H1 (cell line): ENCODE results near the gene CARD11. TPM values are rescaled to one million over a fixed set of nuclear protein-coding genes. Genes with fewer than 3 reads are reported as not detected.

Experiments used
- CTCF ChIA-PET: fragments of 300-600 bp; sonication (Branson Sonifier 250); formaldehyde crosslinking; loops from one replicate; lab custom pipeline; 2021; ENCODE audit not compliant: partially characterized antibody; lab: Charles Lee
- POLR2A ChIA-PET: fragments of 300-600 bp; sonication (Branson Sonifier 250); formaldehyde crosslinking; loops from one replicate; lab custom pipeline; 2021; ENCODE audit warnings: inconsistent platforms; ENCODE audit not compliant: partially characterized antibody; lab: Charles Lee
- DNase-seq, 2 experiments: peaks; one replicate each; pipeline versions ENCODE4 v3.0.0 to v3.0.0-alpha.2; 2010 to 2022; ENCODE audit warnings: low spot score in 2 of 2, low read depth in 1 of 2, mixed read lengths in 1 of 2
- FAIRE-seq: peaks from 2 replicates; lab custom pipeline; 2011; peaks lifted over from hg19 to GRCh38; lab: Jason Lieb, UNC
- H2AFZ ChIP-seq: 2 replicates; pipeline ENCODE4 v1.8.1; 2012; ENCODE audit warnings: low read length, inconsistent platforms
- H2AK5ac ChIP-seq: 2 replicates; pipeline ENCODE4 v1.6.1; 2013; ENCODE audit warnings: low read depth, low read length
- H2BK120ac ChIP-seq: replicated peaks from 2 replicates; pipeline ENCODE3; 2013; ENCODE audit warnings: low read depth, low read length, inconsistent platforms
- H2BK12ac ChIP-seq: 2 replicates; pipeline ENCODE4 v1.6.1; 2013; ENCODE audit warnings: low read depth, low read length
- H2BK15ac ChIP-seq: 2 replicates; pipeline ENCODE4 v1.6.1; 2013; ENCODE audit warnings: low read length
- H2BK20ac ChIP-seq: 2 replicates; pipeline ENCODE4 v1.6.1; 2013; ENCODE audit warnings: low read length
- H2BK5ac ChIP-seq: 2 replicates; pipeline ENCODE4 v1.6.1; 2013; ENCODE audit warnings: low read depth, low read length
- H3K14ac ChIP-seq: 2 replicates; pipeline ENCODE4 v1.6.1; 2013; ENCODE audit warnings: inconsistent platforms; ENCODE audit not compliant: insufficient read length
- H3K18ac ChIP-seq: 2 replicates; pipeline ENCODE4 v1.6.1; 2013; ENCODE audit warnings: low read length; ENCODE audit errors: extremely low read depth
- H3K23ac ChIP-seq: 2 replicates; pipeline ENCODE4 v1.6.1; 2013; ENCODE audit warnings: inconsistent platforms; ENCODE audit not compliant: insufficient read length
- H3K23me2 ChIP-seq: 2 replicates; pipeline ENCODE4 v1.6.1; 2013; ENCODE audit warnings: low read depth, low read length
- H3K27ac ChIP-seq: 2 replicates; pipeline ENCODE4 v1.6.1; 2011; ENCODE audit warnings: low read depth, low read length, inconsistent platforms
- H3K27me3 ChIP-seq, 4 experiments: replicated peaks in 1 of 4; 1 replicate in 1 of 4; 2 replicates in 3 of 4; pipeline versions ENCODE4 v1.6.1 to v1.8.1; 2011 to 2013; ENCODE audit warnings: low read length in 3 of 4, mild to moderate bottlenecking in 3 of 4, inconsistent platforms in 2 of 4, mixed read lengths in 2 of 4, moderate library complexity in 1 of 4; ENCODE audit not compliant: control insufficient read depth in 3 of 4, insufficient read depth in 3 of 4; ENCODE audit errors: extremely low read depth in 1 of 4
- H3K36me3 ChIP-seq, 4 experiments: 2 replicates each; pipeline versions ENCODE4 v1.6.1 to v1.8.1; 2011 to 2013; ENCODE audit warnings: mild to moderate bottlenecking in 4 of 4, low read length in 3 of 4, moderate library complexity in 2 of 4, control low read depth in 1 of 4, inconsistent platforms in 1 of 4; ENCODE audit not compliant: insufficient read depth in 4 of 4, control insufficient read depth in 2 of 4
- H3K4ac ChIP-seq: replicated peaks from 2 replicates; pipeline ENCODE3; 2013; ENCODE audit warnings: low read length, low read depth, mixed read lengths, inconsistent platforms; ENCODE audit not compliant: insufficient read length
- H3K4me1 ChIP-seq, 4 experiments: replicated peaks in 1 of 4; 1 replicate in 1 of 4; 2 replicates in 3 of 4; pipeline versions ENCODE4 v1.6.1 to v1.8.1; 2011 to 2013; ENCODE audit warnings: low read length in 3 of 4, inconsistent platforms in 2 of 4, mixed read lengths in 1 of 4; ENCODE audit not compliant: insufficient read depth in 4 of 4, control insufficient read depth in 3 of 4
- H3K4me2 ChIP-seq, 2 experiments: 2 replicates each; pipeline versions ENCODE4 v1.6.1 to v1.8.1; 2011 to 2013; ENCODE audit warnings: low read depth in 2 of 2, low read length in 2 of 2, control low read depth in 1 of 2, inconsistent platforms in 1 of 2, mild to moderate bottlenecking in 1 of 2; ENCODE audit not compliant: insufficient read depth in 1 of 2
- H3K4me3 ChIP-seq, 4 experiments: fragments of 200-600, 300-600 bp in 1 of 4; sonication (generic), shearing (Covaris generic), sonication (Bioruptor Twin) in 1 of 4; 2 replicates each; pipeline versions ENCODE4 v1.5.1 to v1.8.1; 2011 to 2016; ENCODE audit warnings: low read length in 4 of 4, low read depth in 3 of 4, control low read depth in 2 of 4, inconsistent platforms in 2 of 4, mild to moderate bottlenecking in 2 of 4, mixed read lengths in 1 of 4, moderate library complexity in 1 of 4; ENCODE audit not compliant: insufficient read depth in 2 of 4; ENCODE audit errors: extremely low read depth in 1 of 4
- H3K56ac ChIP-seq: replicated peaks from 2 replicates; pipeline ENCODE3; 2013; ENCODE audit warnings: low read depth, mild to moderate bottlenecking, mixed read lengths, low read length, inconsistent platforms; ENCODE audit not compliant: insufficient read length
- H3K79me1 ChIP-seq: 2 replicates; pipeline ENCODE4 v1.6.1; 2013; ENCODE audit warnings: low read depth, low read length, control low read depth
- H3K79me2 ChIP-seq, 2 experiments: 2 replicates each; pipeline versions ENCODE4 v1.6.1 to v1.8.1; 2012 to 2013; ENCODE audit warnings: low read length in 2 of 2, mild to moderate bottlenecking in 2 of 2, inconsistent platforms in 1 of 2; ENCODE audit not compliant: insufficient read depth in 2 of 2, control insufficient read depth in 1 of 2
- H3K9ac ChIP-seq, 4 experiments: replicated peaks in 1 of 4; 1 replicate in 1 of 4; 2 replicates in 3 of 4; pipeline versions ENCODE4 v1.6.1 to v1.8.1; 2011 to 2013; ENCODE audit warnings: low read depth in 3 of 4, low read length in 3 of 4, control low read depth in 2 of 4, mild to moderate bottlenecking in 2 of 4, moderate library complexity in 2 of 4, inconsistent platforms in 1 of 4; ENCODE audit errors: extremely low read depth in 1 of 4
- H3K9me3 ChIP-seq, 2 experiments: 2 replicates each; pipeline versions ENCODE4 v1.6.1 to v1.8.1; 2012 to 2013; ENCODE audit warnings: mild to moderate bottlenecking in 2 of 2, moderate library complexity in 2 of 2, control low read depth in 1 of 2, inconsistent platforms in 1 of 2, low read depth in 1 of 2, low read length in 1 of 2, mixed read lengths in 1 of 2; ENCODE audit not compliant: insufficient read depth in 2 of 2
- H4K20me1 ChIP-seq, 2 experiments: replicated peaks in 1 of 2; 2 replicates each; pipeline versions ENCODE3 to v1.8.1; 2011 to 2013; ENCODE audit warnings: inconsistent platforms in 2 of 2, low read length in 2 of 2, mild to moderate bottlenecking in 1 of 2; ENCODE audit not compliant: insufficient read depth in 2 of 2, control insufficient read depth in 1 of 2
- H4K5ac ChIP-seq: 2 replicates; pipeline ENCODE4 v1.6.1; 2013; ENCODE audit warnings: low read length, low read depth, mixed read lengths, inconsistent platforms; ENCODE audit not compliant: insufficient read length
- H4K8ac ChIP-seq: 2 replicates; pipeline ENCODE4 v1.8.0; 2013; ENCODE audit warnings: mild to moderate bottlenecking, moderate library complexity, low read length, inconsistent platforms; ENCODE audit not compliant: insufficient read depth; ENCODE audit errors: extremely low read depth
- H4K91ac ChIP-seq: replicated peaks from 2 replicates; pipeline ENCODE3; 2013; ENCODE audit warnings: low read length, mixed read lengths, inconsistent platforms; ENCODE audit not compliant: insufficient read length
- ASH2L ChIP-seq: fragments of 200-600, 300-600 bp; sonication (generic); IDR thresholded peaks from one replicate; pipeline ENCODE4 v1.7.1; 2017; ENCODE audit warnings: low read length
- BACH1 ChIP-seq: IDR thresholded peaks from 2 replicates; pipeline ENCODE4 v1.6.1; 2012; ENCODE audit warnings: low read length, improper control_type of control experiment
- GTF2F1 ChIP-seq: IDR thresholded peaks from 2 replicates; pipeline ENCODE4 v1.6.1; 2012; ENCODE audit warnings: low read depth, low read length, improper control_type of control experiment, borderline replicate concordance
- HDAC2 ChIP-seq, 2 experiments: fragments of 300-600 bp in 1 of 2; sonication (generic) in 1 of 2; IDR thresholded peaks; 2 replicates each; pipeline ENCODE4 v1.6.1; 2011 to 2012; ENCODE audit warnings: low read depth in 2 of 2, low read length in 2 of 2, mild to moderate bottlenecking in 2 of 2, moderate library complexity in 2 of 2, borderline replicate concordance in 1 of 2, inconsistent platforms in 1 of 2
- NANOG ChIP-seq: IDR thresholded peaks from 2 replicates; pipeline ENCODE4 v1.6.1; 2011; ENCODE audit warnings: low read length, low read depth, mild to moderate bottlenecking, inconsistent platforms; ENCODE audit not compliant: insufficient read depth, poor library complexity, severe bottlenecking
- SIN3A ChIP-seq, 2 experiments: IDR thresholded peaks in 1 of 2; conservative IDR thresholded peaks in 1 of 2; 2 replicates each; pipeline ENCODE4 v1.6.1; 2011 to 2012; ENCODE audit warnings: low read length in 2 of 2, improper control_type of control experiment in 1 of 2, low read depth in 1 of 2, mild to moderate bottlenecking in 1 of 2
- SP1 ChIP-seq: IDR thresholded peaks from 2 replicates; pipeline ENCODE4 v1.6.1; 2011; ENCODE audit warnings: low read depth, low read length
- SRF ChIP-seq: IDR thresholded peaks from 2 replicates; pipeline ENCODE4 v1.6.1; 2011; ENCODE audit warnings: mild to moderate bottlenecking, low read depth, low read length, moderate library complexity
- TEAD4 ChIP-seq: IDR thresholded peaks from 2 replicates; pipeline ENCODE4 v1.6.1; 2012; ENCODE audit warnings: low read depth, low read length, inconsistent platforms, mixed read lengths
- ZNF274 ChIP-seq: IDR thresholded peaks from 2 replicates; pipeline ENCODE4 v1.7.0; 2012; ENCODE audit warnings: low read length, borderline replicate concordance; ENCODE audit errors: extremely low read depth
- WGBS, 2 experiments: shearing (Covaris generic) in 1 of 2; methylation state at CpG; one replicate each; pipeline versions ENCODE4 v1.1.6 to v1.1.7; 2013 to 2015; ENCODE audit warnings: low lambda C conversion rate in 2 of 2, mixed read lengths in 2 of 2, inconsistent platforms in 1 of 2, low coverage in 1 of 2, missing lambda C conversion rate in 1 of 2; ENCODE audit not compliant: insufficient replicate concordance in 2 of 2, insufficient coverage in 1 of 2, insufficient read length in 1 of 2; ENCODE audit errors: extremely low coverage in 1 of 2, missing lambda C conversion rate in 1 of 2; 5-methylcytosine and 5-hydroxymethylcytosine counted together
- polyA plus RNA-seq, 7 experiments: library from polyadenylated mRNA; depleted of rRNA in 3 of 7; stranded (reverse) in 5 of 7; unstranded in 2 of 7; fragments of >200 nt in 5 of 7; fragments of 200-250 nt in 2 of 7; gene quantifications; 1 replicate in 5 of 7; 2 replicates in 1 of 7; 4 replicates in 1 of 7; pipeline versions ENCODE4 v1.2.1 to v1.2.3, GENCODE V29; 2011 to 2013; ENCODE audit warnings: missing spikeins in 2 of 7, mixed read lengths in 2 of 7
- total RNA-seq: library from RNA; stranded (reverse); fragmentation: NEBNext Ultra II Directional; extraction: Animal tissue kit (Norgen Biotek cat#: 25700); gene quantifications from 2 replicates; pipeline ENCODE4 v1.2.1, GENCODE V29; 2021
- TF ChIP-seq, protein P1 (sequence below), 3 experiments: IDR thresholded peaks; 1 replicate in 2 of 3; 2 replicates in 1 of 3; pipeline versions ENCODE4 v1.5.1 to v1.6.1; 2011; ENCODE audit warnings: low read length in 3 of 3, mild to moderate bottlenecking in 3 of 3, inconsistent platforms in 2 of 3, low read depth in 1 of 3, moderate library complexity in 1 of 3; ENCODE audit not compliant: insufficient read depth in 1 of 3; ENCODE audit errors: control extremely low read depth in 1 of 3

CARD11 gene
- total and polyA plus RNA-seq, 2 of the 8 experiments (the other 6 are each of a cell fraction or from before 2014, with no cell fraction given), result 12.6 to 29.8 TPM

GRCh38 chr7:2858621-2859020 lies 185.0 kb downstream of the CARD11 start:
- ChIA-PET CTCF (interaction anchor here (0.6 to 1.0 kb wide), 2 partner anchors 145 to 206 kb away, joined by 3 to 5 read pairs; no protein-coding TSS in a partner anchor), POLR2A (interaction anchor here (1.3 kb wide), 1 partner anchor 17 kb away, joined by 3 read pairs; no protein-coding TSS in a partner anchor)
- no peaks in the 10 kb centered on the region for H4K20me1 ChIP-seq
- FAIRE-seq (no peak), DNase-seq (no peak)
- H3K23me2 ChIP-seq, result no peaks in the 10 kb centered on the region
- H3K9me3 ChIP-seq, result no peaks in the 10 kb centered on the region
- H3K27me3 ChIP-seq, result no peaks in the 10 kb centered on the region; a peak in 2 of 7 replicates
- 96% methylated on average over 5 of the region's 5 CpGs; no CpG with 5 or more reads in 1 of the 2 experiments for WGBS, 2 experiments
- H3K4me2 ChIP-seq, result no peak overlapping the region
- no peaks in the 10 kb centered on the region for H3K36me3 ChIP-seq
- no peak overlapping the region for H2BK15ac ChIP-seq
- no peak overlapping the region for H3K9ac ChIP-seq
- no peak overlapping the region for H3K4me3 ChIP-seq
- H3K14ac ChIP-seq, result no peak overlapping the region
- no peaks in the 10 kb centered on the region for H3K79me2 ChIP-seq
- no peak overlapping the region for H2AK5ac ChIP-seq
- no peak overlapping the region for H3K56ac ChIP-seq
- H3K18ac ChIP-seq, result no peak overlapping the region
- no peak overlapping the region for H2AFZ ChIP-seq
- no peak overlapping the region for H3K4ac ChIP-seq
- no peak overlapping the region for H3K27ac ChIP-seq
- no peak overlapping the region for H2BK120ac ChIP-seq
- no peak overlapping the region for H3K23ac ChIP-seq
- H2BK20ac ChIP-seq, result no peak overlapping the region
- no peaks in the 10 kb centered on the region for H3K79me1 ChIP-seq
- H2BK12ac ChIP-seq, result no peak overlapping the region
- no peak overlapping the region for H2BK5ac ChIP-seq
- H3K4me1 ChIP-seq, result peaks cover 0 to 2% (median 1%) of the 10 kb centered on the region in 4 experiments; a peak in 5 of 7 replicates
- no peak overlapping the region for H4K8ac ChIP-seq
- no peak overlapping the region for H4K5ac ChIP-seq
- H4K91ac ChIP-seq, result no peak overlapping the region
- no peak for TF ChIP-seq ASH2L
- no peak for TF ChIP-seq HDAC2 (IDR thresholded peaks at IDR 0.05; ENCODE audit: borderline replicate concordance in 1 of 2, low read depth in 2 of 2, low read length in 2 of 2)
- no peak for TF ChIP-seq BACH1
- TF ChIP-seq SRF, result no peak
- no peak for TF ChIP-seq NANOG
- TF ChIP-seq GTF2F1, result no peak
- TF ChIP-seq SIN3A (conservative IDR thresholded peaks at IDR 0.05 in 1 of 2, IDR thresholded peaks at IDR 0.05 in 1 of 2; ENCODE audit: low read depth in 1 of 2, low read length in 2 of 2), result no peak
- TF ChIP-seq SP1, result no peak
- TF ChIP-seq, protein P1, sequence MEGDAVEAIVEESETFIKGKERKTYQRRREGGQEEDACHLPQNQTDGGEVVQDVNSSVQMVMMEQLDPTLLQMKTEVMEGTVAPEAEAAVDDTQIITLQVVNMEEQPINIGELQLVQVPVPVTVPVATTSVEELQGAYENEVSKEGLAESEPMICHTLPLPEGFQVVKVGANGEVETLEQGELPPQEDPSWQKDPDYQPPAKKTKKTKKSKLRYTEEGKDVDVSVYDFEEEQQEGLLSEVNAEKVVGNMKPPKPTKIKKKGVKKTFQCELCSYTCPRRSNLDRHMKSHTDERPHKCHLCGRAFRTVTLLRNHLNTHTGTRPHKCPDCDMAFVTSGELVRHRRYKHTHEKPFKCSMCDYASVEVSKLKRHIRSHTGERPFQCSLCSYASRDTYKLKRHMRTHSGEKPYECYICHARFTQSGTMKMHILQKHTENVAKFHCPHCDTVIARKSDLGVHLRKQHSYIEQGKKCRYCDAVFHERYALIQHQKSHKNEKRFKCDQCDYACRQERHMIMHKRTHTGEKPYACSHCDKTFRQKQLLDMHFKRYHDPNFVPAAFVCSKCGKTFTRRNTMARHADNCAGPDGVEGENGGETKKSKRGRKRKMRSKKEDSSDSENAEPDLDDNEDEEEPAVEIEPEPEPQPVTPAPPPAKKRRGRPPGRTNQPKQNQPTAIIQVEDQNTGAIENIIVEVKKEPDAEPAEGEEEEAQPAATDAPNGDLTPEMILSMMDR (IDR thresholded peaks at IDR 0.05; ENCODE audit: control extremely low read depth in 1 of 3, insufficient read depth in 1 of 3, low read depth in 1 of 3, low read length in 3 of 3), result no peak
- no peak for TF ChIP-seq TEAD4
- TF ChIP-seq ZNF274, result no peak
